ENCODE results near the gene TSEN2.

GRCh38 chr3:12479919-12480427 is 4.3 kb upstream of the TSEN2 start:
- TF ChIP-seq CTCF (conservative IDR thresholded peaks at IDR 0.05 in 1 of 2, IDR thresholded peaks at IDR 0.05 in 1 of 2; ENCODE audit: extremely low read depth in 1 of 2, insufficient read depth in 1 of 2, low read depth in 1 of 2, low read length in 2 of 2) (peak; percentile 63 to 67), EZH2 (IDR thresholded peaks at IDR 0.05; ENCODE audit: borderline replicate concordance, low read length) (no peak)

Data from mammary epithelial cell (primary cell).